Calu3 (cell line): ENCODE data around the gene CCDC106. TPM values are rescaled to one million over a fixed set of nuclear protein-coding genes. Genes with fewer than 3 reads are reported as not detected.

Experiments
- BruUV-seq: library from RNA; stranded (reverse); fragments of 400-500 nt; replicated peaks from 2 replicates; lab custom pipeline; 2021; lab: Mats Ljungman, UMichigan
- CTCF ChIA-PET: fragments of 300-600 bp; sonication (Branson Sonifier 250); formaldehyde crosslinking; loops from one replicate; lab custom pipeline; 2022; ENCODE audit warnings: antibody characterized with exemption; lab: Charles Lee
- DNase-seq: peaks from one replicate; pipeline ENCODE4 v3.0.0; 2022
- H3K27ac Mint-ChIP-seq: one replicate; pipeline ENCODE4 v1.8.0; 2022; ENCODE audit warnings: mixed read lengths; ENCODE audit not compliant: unreplicated experiment
- H3K27me3 Mint-ChIP-seq: one replicate; pipeline ENCODE4 v1.8.0; 2022; ENCODE audit warnings: mixed read lengths; ENCODE audit not compliant: unreplicated experiment
- H3K36me3 Mint-ChIP-seq: one replicate; pipeline ENCODE4 v1.8.0; 2022; ENCODE audit warnings: mild to moderate bottlenecking, moderate library complexity, mixed read lengths; ENCODE audit not compliant: insufficient read depth, unreplicated experiment
- H3K4me1 Mint-ChIP-seq: one replicate; pipeline ENCODE4 v1.8.0; 2022; ENCODE audit warnings: mild to moderate bottlenecking, low read depth, mixed read lengths; ENCODE audit not compliant: unreplicated experiment
- H3K4me3 Mint-ChIP-seq: one replicate; pipeline ENCODE4 v1.8.0; 2022; ENCODE audit warnings: mild to moderate bottlenecking, low read depth, moderate library complexity, mixed read lengths; ENCODE audit not compliant: unreplicated experiment
- H3K9me3 Mint-ChIP-seq: one replicate; pipeline ENCODE4 v1.8.0; 2022; ENCODE audit warnings: low read depth, mixed read lengths; ENCODE audit not compliant: unreplicated experiment
- intact Hi-C: fragments of 100-400 bp; cut with micrococcal nuclease; formaldehyde crosslinking; loops from one replicate; pipeline ENCODE4 v1.10.0; 2022; ENCODE audit not compliant: unreplicated experiment
- total RNA-seq: library from RNA; stranded (reverse); gene quantifications from 2 replicates; pipeline ENCODE4 v1.2.3, GENCODE V29; 2022
- TF ChIP-seq, protein P1 (sequence below): fragments of 200-600 bp; IDR thresholded peaks from one replicate; pipeline ENCODE4 v1.8.0; 2022; ENCODE audit warnings: antibody characterized with exemption; ENCODE audit not compliant: unreplicated experiment

CCDC106 gene
- total RNA-seq, 1 experiment from 2014 or later: 12.7 TPM

DNA sequence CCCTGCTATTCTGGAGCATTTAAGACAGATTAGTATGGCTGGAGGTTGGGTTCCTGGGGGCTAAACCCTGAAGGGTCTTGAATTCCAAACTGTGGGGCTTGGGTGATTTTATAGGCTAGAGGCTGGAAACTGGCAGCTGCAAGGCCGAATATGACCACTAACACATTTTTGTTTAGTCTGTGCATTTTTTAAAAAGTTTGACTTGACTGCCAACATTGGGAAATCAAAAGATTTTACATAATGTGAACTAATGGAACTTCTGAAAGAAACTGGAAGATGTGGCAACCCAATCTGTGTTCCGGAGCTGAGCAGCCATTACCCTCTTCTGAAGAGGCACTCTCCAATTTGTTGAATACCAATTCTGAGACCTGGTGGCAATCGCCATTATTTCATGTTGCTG, 28.7 kb upstream of the CCDC106 start:
- peaks cover 11% of the 10 kb centered on the region for H3K4me1 Mint-ChIP-seq
- CTCF ChIA-PET: no interaction called here
- BruUV-seq: no TSS peak
- TF ChIP-seq, protein P1, sequence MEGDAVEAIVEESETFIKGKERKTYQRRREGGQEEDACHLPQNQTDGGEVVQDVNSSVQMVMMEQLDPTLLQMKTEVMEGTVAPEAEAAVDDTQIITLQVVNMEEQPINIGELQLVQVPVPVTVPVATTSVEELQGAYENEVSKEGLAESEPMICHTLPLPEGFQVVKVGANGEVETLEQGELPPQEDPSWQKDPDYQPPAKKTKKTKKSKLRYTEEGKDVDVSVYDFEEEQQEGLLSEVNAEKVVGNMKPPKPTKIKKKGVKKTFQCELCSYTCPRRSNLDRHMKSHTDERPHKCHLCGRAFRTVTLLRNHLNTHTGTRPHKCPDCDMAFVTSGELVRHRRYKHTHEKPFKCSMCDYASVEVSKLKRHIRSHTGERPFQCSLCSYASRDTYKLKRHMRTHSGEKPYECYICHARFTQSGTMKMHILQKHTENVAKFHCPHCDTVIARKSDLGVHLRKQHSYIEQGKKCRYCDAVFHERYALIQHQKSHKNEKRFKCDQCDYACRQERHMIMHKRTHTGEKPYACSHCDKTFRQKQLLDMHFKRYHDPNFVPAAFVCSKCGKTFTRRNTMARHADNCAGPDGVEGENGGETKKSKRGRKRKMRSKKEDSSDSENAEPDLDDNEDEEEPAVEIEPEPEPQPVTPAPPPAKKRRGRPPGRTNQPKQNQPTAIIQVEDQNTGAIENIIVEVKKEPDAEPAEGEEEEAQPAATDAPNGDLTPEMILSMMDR: no peak
- no peaks in the 10 kb centered on the region for H3K27me3 Mint-ChIP-seq
- H3K27ac Mint-ChIP-seq: no peak overlapping the region
- no peaks in the 10 kb centered on the region for H3K9me3 Mint-ChIP-seq
- intact Hi-C loops: no loop called here
- no peak for DNase-seq
- H3K36me3 Mint-ChIP-seq: peaks cover 65% of the 10 kb centered on the region
- H3K4me3 Mint-ChIP-seq: no peak overlapping the region

DNA sequence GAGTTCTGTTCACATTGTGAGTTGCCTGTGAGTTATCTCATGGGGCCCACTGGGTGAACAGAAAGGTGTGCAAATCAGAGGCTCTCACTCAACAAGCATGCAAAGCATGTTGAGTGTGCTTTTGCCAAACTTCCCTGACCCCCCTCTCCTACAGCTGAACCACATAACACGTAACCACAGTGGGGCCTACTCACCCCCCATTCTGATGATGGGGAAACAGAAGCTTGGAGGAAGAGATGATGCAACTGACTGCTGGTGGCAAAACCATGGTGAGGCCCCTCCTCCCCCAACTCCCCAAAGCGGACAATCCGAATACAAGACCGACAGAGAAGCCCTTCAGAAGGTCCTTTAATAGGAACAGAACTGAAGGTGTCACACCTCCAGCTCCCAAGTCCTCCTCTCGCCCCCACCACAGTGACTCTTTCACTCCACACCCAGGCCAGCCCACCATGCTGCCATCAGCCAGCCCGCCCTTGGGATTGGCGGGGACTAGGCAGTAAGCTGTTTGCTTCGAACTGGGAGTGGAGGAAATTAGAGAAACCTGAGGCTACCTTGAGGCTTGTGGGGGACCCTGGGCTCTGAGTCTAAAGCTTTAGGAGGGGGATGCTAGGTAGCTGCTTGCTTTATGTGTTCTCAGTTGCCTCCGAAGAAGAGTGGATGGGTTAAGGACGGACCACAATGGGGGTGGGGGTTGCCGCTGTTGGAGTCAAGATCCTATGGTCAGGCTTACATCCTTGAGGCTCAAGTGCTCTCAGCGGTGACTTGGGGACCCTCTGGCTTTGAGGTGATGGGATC, 27.4 kb upstream of the CCDC106 start:
- H3K36me3 Mint-ChIP-seq: peaks cover 64% of the 10 kb centered on the region
- intact Hi-C loops: no loop called here
- CTCF ChIA-PET: no interaction called here

DNA sequence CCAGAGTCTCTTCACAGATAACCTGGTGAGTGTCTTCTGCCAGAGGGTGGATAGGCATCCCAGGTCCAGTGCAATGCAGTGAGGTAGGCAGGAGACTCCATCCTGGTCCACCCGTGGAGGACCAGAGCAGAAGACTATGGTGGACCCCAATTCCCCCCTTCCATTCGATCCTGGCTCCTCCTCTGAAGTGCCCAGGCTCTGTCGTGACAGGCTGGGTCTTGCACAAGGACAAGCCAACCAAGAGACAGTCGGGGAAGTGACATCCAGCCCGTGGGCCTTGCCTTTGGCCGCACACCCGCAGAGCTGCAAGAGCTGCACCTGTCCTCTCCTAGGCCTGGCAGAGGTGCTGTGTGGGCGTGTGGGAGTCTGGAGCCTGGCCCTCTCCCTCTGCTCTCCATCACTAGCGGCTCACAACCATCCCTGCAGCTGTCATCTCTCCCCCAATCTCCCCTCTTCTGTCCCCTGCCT, 26.8 kb upstream of the CCDC106 start:
- CTCF ChIA-PET: no interaction called here
- intact Hi-C loops: no loop called here

More for the DNA sequence above, 27.4 kb upstream of the CCDC106 start:
- BruUV-seq: no TSS peak
- TF ChIP-seq, protein P1: no peak
- H3K27ac Mint-ChIP-seq: no peak overlapping the region
- DNase-seq: no peak
- H3K9me3 Mint-ChIP-seq: no peaks in the 10 kb centered on the region
- H3K4me3 Mint-ChIP-seq: no peak overlapping the region
- H3K27me3 Mint-ChIP-seq: no peaks in the 10 kb centered on the region
- H3K4me1 Mint-ChIP-seq: peaks cover 19% of the 10 kb centered on the region

DNA sequence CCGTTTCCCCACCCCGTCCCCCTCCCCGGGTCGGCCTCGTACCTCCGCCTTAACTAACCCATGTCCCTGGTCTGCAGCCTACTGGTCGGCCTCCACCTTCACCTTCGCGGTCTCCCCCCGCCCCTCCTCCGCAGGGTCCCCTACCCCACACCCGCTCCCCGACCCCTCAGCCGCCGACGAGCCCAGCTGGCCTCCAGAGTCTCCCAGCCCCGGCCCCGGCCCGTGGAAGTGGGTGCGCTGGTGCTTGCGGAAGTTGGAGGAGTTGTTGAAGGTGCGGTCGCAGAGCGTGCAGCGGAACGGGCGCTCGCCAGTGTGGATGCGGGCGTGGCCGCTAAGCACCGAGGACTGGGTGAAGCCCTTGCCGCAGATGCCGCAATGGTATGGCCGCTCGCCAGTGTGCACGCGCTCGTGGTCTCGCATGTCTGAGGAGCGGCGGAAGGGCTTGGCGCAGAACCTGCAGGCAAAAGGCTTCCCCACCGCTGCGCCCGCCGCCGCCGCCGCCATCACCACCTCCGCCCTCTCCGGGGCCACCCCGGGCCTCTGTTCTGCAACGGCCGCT, 26.3 kb upstream of the CCDC106 start:
- intact Hi-C loops: no loop called here
- no peak overlapping the region for H3K4me3 Mint-ChIP-seq
- H3K27ac Mint-ChIP-seq: no peak overlapping the region
- no peaks in the 10 kb centered on the region for H3K27me3 Mint-ChIP-seq
- H3K9me3 Mint-ChIP-seq: no peaks in the 10 kb centered on the region
- no TSS peak for BruUV-seq
- CTCF ChIA-PET: no interaction called here
- H3K36me3 Mint-ChIP-seq: peaks cover 52% of the 10 kb centered on the region
- TF ChIP-seq, protein P1: no peak
- H3K4me1 Mint-ChIP-seq: peaks cover 19% of the 10 kb centered on the region
- no peak for DNase-seq

More for the DNA sequence above, 26.8 kb upstream of the CCDC106 start:
- H3K27me3 Mint-ChIP-seq: no peaks in the 10 kb centered on the region
- H3K36me3 Mint-ChIP-seq: peaks cover 57% of the 10 kb centered on the region
- BruUV-seq: no TSS peak
- no peaks in the 10 kb centered on the region for H3K9me3 Mint-ChIP-seq
- TF ChIP-seq, protein P1: no peak
- peaks cover 19% of the 10 kb centered on the region for H3K4me1 Mint-ChIP-seq
- H3K4me3 Mint-ChIP-seq: no peak overlapping the region
- no peak for DNase-seq
- H3K27ac Mint-ChIP-seq: no peak overlapping the region
